Measurements from ENCODE around the gene RNF213. TPM values are rescaled to one million over a fixed set of nuclear protein-coding genes. Genes with fewer than 3 reads are reported as not detected.

Gene RNF213
- total and polyA plus RNA-seq, 10 donors: 36.7 to 481 (median 337) TPM

DNA sequence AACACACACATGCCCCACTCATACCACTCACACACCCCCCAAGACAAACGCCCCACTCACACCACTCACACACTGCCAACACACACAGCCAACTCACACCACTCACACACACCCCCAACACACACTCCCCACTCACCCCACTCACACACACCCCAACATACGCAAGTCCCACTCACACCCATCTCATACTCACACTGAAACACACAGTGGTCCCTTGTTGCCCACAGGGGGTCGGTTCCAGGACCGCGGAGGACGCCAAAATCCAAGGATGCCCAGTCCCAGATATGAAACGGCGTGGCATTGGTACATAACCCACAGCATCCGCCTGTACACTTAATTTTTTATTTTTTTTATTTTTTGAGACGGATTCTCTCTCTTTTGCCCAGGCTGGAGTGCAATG is 20.9 kb downstream of the RNF213 start:
- 92 to 96% (median 94%) methylated on average over 10 of the region's 10 CpGs for WGBS, 5 donors
- TF ChIP-seq, protein P1, sequence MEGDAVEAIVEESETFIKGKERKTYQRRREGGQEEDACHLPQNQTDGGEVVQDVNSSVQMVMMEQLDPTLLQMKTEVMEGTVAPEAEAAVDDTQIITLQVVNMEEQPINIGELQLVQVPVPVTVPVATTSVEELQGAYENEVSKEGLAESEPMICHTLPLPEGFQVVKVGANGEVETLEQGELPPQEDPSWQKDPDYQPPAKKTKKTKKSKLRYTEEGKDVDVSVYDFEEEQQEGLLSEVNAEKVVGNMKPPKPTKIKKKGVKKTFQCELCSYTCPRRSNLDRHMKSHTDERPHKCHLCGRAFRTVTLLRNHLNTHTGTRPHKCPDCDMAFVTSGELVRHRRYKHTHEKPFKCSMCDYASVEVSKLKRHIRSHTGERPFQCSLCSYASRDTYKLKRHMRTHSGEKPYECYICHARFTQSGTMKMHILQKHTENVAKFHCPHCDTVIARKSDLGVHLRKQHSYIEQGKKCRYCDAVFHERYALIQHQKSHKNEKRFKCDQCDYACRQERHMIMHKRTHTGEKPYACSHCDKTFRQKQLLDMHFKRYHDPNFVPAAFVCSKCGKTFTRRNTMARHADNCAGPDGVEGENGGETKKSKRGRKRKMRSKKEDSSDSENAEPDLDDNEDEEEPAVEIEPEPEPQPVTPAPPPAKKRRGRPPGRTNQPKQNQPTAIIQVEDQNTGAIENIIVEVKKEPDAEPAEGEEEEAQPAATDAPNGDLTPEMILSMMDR (IDR thresholded peaks at IDR 0.05 in 8 of 11, conservative IDR thresholded peaks at IDR 0.05 in 3 of 11): no peak
- TF ChIP-seq POLR2A (IDR thresholded peaks at IDR 0.05) (no peak), POLR2AphosphoS5 (IDR thresholded peaks at IDR 0.05) (no peak)
- Histone ChIP-seq H3K27me3 (replicated peaks in 1 of 7) (no peaks in the 10 kb centered on the region), H3K4me3 (no peak overlapping the region), H3K4me1 (peaks cover 22 to 86% (median 47%) of the 10 kb centered on the region in 6 donors), H3K9me3 (no peaks in the 10 kb centered on the region), H3K36me3 (peaks cover 0 to 100% (median 47%) of the 10 kb centered on the region in 6 donors), H3K27ac (peak overlapping the region in 1 of 8 donors; percentile 81)
- intact Hi-C loops (cut with DNase I; ENCODE audit: low total_unique reads): no loop called here
- no peak for DNase-seq

DNA sequence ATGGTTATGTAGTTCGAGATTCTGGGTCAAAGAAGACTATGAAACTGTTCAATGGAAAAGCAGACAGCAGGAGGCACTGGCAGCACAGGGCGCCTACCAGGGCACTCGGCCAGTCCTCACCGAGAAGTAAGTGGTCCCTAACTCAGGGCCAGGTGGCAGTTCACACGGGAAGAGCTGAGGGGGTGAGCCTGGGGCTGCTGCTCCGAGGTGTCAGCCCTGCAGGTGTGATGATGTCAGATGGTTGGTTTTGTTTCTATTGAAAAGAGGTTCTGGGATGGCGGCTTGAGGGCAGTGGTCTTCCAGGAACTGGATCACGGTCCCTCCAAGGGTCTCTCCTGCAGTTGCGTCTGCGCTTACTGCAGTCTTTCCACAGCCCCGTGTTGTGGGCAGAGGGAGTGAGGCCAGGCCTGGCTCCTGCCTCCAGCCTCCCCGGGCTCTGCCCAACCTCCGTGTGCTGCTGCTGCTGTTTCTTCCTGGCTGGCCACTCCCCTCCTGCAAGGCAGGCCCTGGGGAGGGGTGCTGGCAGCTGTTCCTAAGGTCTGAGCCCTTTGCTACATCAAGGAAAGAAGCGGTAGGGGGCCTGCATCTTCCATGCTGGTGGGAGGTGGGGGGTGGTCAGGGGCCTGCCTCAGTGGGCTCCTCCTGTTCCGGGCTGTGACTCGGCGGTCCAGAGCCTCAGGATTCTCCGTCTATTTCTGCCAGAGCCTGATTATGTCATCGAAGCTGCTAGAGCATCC is 22.6 kb downstream of the RNF213 start:
- H3K27ac ChIP-seq: peak overlapping the region in 4 of 8 donors; percentile 4 to 44 (median 16)
- intact Hi-C loops (cut with DNase I; ENCODE audit: low total_unique reads): no loop called here
- H3K27me3 ChIP-seq (replicated peaks in 1 of 7): no peaks in the 10 kb centered on the region
- no peak overlapping the region for H3K4me3 ChIP-seq
- no peak for DNase-seq
- H3K36me3 ChIP-seq: peaks cover 0 to 100% (median 37%) of the 10 kb centered on the region in 6 donors
- TF ChIP-seq POLR2AphosphoS5 (IDR thresholded peaks at IDR 0.05): peak in 2 of 3 donors; percentile 31 to 60
- TF ChIP-seq, protein P1 (IDR thresholded peaks at IDR 0.05 in 8 of 11, conservative IDR thresholded peaks at IDR 0.05 in 3 of 11): no peak
- no peak for TF ChIP-seq POLR2A (IDR thresholded peaks at IDR 0.05)
- H3K9me3 ChIP-seq: no peaks in the 10 kb centered on the region
- peaks cover 13 to 86% (median 41%) of the 10 kb centered on the region in 6 donors for H3K4me1 ChIP-seq
- 80 to 88% (median 81%) methylated on average over 14 to 19 of the region's 19 CpGs for WGBS, 5 donors

DNA sequence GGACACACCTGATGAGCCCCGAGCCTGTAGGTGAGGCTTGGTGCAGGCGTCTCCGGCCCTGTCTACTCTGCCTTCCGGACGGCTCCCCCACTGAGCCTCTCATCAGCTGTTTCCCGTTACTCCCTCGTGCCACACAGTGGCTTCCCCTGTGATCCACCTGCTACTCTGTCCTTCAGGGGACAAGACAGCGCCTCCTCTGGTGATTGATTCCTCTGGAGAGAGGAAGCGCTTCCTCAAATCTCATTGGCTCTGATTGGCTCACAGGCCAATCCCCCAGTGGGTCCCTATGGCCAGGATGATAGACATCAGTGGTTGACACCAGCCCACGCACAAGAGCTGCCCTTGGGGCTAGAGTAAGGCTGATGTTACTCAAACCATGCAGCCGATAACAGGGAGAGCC is 24.0 kb downstream of the RNF213 start:
- WGBS, 5 donors: 81 to 86% (median 84%) methylated on average over 9 to 11 of the region's 11 CpGs
- intact Hi-C loops (cut with DNase I; ENCODE audit: low total_unique reads): no loop called here
- H3K9me3 ChIP-seq: no peaks in the 10 kb centered on the region

More for the DNA sequence above, 24.0 kb downstream of the RNF213 start:
- H3K4me1 ChIP-seq: peaks cover 7 to 86% (median 34%) of the 10 kb centered on the region in 6 donors
- H3K27me3 ChIP-seq (replicated peaks in 1 of 7): no peaks in the 10 kb centered on the region
- peak overlapping the region in 2 of 8 donors; percentile 0 to 49 for H3K27ac ChIP-seq
- H3K36me3 ChIP-seq: peaks cover 0 to 100% (median 39%) of the 10 kb centered on the region in 6 donors
- no peak for DNase-seq
- no peak overlapping the region for H3K4me3 ChIP-seq
- TF ChIP-seq POLR2A (IDR thresholded peaks at IDR 0.05) (no peak), POLR2AphosphoS5 (IDR thresholded peaks at IDR 0.05) (no peak)
- TF ChIP-seq, protein P1 (IDR thresholded peaks at IDR 0.05 in 8 of 11, conservative IDR thresholded peaks at IDR 0.05 in 3 of 11): no peak
